ENCODE data around the gene EYS.
"Not testable (repeated sequence)": the region's sequence is repeated elsewhere in the genome, so short reads cannot be mapped to it uniquely, and the experiment has no call there.

EYS gene

DNA sequence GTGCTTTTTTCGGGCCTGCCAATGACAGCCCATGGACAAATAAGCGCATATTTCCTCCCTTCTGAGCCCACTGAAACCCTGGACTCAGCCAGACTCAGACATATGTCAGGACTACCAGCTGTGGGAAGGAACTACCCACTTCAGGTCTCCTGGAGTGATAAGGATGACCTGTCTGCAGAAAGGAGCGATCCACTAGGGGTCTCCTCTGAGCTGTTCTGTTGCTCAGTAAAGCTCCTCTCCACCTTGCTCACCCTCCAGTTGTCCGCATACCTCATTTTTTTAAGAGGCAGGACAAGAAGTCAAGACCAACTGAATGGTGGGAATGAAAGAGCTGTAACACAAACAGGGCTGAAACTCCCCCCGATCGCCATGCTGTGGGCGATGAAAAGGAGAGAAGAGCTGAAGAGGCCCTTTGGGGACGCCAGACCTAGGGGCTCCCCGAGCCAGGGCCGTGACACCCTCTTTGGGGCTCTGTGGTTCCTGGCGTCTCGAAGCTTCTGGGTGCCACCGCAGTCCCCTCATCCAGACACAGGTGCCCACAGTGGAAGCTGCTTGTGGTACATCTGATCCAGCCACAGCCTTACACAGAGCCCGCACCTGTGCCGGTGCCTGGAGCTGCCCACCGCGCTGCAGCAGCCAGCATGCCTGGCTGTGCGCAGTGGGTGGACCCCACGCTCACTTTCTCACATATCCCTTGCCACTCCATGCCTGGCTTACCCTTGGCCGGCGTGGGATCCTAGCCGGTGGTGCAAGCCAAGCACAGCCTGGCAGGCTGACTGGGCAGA lies 68.8 kb downstream of the EYS start:
- DNase-seq (ENCODE audit: low read depth) = no peak
- H3K4me3 ChIP-seq (ENCODE audit: low read length) = no peak overlapping the region
- TF ChIP-seq, protein P1, sequence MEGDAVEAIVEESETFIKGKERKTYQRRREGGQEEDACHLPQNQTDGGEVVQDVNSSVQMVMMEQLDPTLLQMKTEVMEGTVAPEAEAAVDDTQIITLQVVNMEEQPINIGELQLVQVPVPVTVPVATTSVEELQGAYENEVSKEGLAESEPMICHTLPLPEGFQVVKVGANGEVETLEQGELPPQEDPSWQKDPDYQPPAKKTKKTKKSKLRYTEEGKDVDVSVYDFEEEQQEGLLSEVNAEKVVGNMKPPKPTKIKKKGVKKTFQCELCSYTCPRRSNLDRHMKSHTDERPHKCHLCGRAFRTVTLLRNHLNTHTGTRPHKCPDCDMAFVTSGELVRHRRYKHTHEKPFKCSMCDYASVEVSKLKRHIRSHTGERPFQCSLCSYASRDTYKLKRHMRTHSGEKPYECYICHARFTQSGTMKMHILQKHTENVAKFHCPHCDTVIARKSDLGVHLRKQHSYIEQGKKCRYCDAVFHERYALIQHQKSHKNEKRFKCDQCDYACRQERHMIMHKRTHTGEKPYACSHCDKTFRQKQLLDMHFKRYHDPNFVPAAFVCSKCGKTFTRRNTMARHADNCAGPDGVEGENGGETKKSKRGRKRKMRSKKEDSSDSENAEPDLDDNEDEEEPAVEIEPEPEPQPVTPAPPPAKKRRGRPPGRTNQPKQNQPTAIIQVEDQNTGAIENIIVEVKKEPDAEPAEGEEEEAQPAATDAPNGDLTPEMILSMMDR (IDR thresholded peaks at IDR 0.05; ENCODE audit: insufficient read depth, low read depth, low read length, missing control alignments) = no peak

- H3K4me3 ChIP-seq (ENCODE audit: low read length) = no peak overlapping the region
- TF ChIP-seq, protein P1 (IDR thresholded peaks at IDR 0.05; ENCODE audit: insufficient read depth, low read depth, low read length, missing control alignments) = no peak
- no peak for DNase-seq (ENCODE audit: low read depth)
These were observed 69.6 kb downstream of the EYS start for GRCh38 chr6:65637289-65638046.

DNA sequence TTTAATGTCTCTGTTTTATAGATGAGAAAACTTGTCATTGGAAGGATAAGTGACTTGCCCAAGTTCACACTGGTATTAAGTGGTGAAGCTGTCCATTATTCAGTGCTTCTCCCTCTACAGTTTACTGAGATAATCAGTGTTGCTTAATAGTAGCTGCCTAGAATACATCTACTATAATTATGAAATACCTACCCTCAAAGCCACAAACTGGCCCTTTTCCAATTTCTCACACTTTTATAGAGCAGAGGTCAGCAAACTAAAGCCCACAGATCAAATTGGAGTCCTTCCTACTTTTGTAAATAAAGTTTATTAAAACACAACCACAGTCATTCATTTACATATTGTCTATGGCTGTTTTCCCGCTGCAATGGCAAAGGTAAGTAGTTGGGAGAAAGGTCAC lies 73.5 kb downstream of the EYS start:
- H3K4me3 ChIP-seq (ENCODE audit: low read length) = no peak overlapping the region
- DNase-seq (ENCODE audit: low read depth) = no peak
- TF ChIP-seq, protein P1 (IDR thresholded peaks at IDR 0.05; ENCODE audit: insufficient read depth, low read depth, low read length, missing control alignments) = no peak

DNA sequence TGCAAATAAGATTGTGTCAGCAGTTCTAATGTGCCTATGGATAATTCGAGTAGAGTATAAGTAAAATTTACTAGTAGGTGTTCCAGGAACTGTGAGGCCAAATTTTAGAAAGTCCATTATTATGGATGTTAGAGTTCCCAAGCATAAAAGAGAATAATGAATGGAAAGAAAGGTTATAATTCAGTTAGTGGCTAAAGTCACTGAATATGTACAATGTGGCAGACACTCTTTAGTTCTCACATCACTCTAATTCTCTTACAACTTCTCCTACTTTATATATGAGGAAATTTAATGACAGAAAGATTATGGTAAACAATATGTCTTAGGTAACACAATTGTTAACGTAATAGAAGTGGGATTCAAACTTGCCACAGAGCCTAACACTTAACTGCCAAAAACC lies 75.3 kb downstream of the EYS start:
- TF ChIP-seq, protein P1 (IDR thresholded peaks at IDR 0.05; ENCODE audit: insufficient read depth, low read depth, low read length, missing control alignments) = no peak
- no peak overlapping the region for H3K4me3 ChIP-seq (ENCODE audit: low read length)
- DNase-seq (ENCODE audit: low read depth) = no peak

DNA sequence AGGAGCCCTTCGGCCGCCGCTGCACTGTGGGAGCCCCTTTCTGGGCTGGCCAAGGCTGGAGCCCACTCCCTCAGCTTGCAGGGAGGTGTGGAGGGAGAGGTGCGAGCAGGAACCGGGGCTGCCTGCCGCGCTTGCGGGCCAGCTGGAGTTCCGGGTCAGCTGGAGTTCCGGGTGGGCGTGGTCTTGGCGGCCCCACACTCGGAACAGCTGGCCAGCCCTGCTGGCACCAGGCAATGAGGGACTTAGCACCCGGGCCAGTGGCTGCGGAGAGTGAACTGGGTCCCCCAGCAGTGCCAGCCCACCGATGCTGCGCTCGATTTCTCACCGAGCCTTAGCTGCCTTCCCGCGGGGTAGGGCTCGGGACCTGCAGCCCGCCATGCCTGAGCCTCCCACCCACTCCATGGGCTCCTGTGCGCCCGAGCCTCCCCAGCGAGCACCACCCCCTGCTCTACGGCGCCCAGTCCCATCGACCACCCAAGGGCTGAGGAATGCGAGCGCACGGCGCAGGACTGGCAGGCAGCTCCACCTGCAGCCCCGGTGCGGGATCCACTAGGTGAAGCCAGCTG lies 79.5 kb downstream of the EYS start:
- DNase-seq (ENCODE audit: low read depth); H3K4me3 ChIP-seq (ENCODE audit: low read length): not testable (repeated sequence)

GRCh38 chr6:65627015-65627414 lies 80.0 kb downstream of the EYS start:
- DNase-seq (ENCODE audit: low read depth) = no peak
- TF ChIP-seq, protein P1 (IDR thresholded peaks at IDR 0.05; ENCODE audit: insufficient read depth, low read depth, low read length, missing control alignments) = no peak
- H3K4me3 ChIP-seq (ENCODE audit: low read length) = no peak overlapping the region

GRCh38 chr6:65623566-65623965 lies 83.5 kb downstream of the EYS start:
- no peak overlapping the region for H3K4me3 ChIP-seq (ENCODE audit: low read length)
- TF ChIP-seq, protein P1 (IDR thresholded peaks at IDR 0.05; ENCODE audit: insufficient read depth, low read depth, low read length, missing control alignments) = no peak
- DNase-seq (ENCODE audit: low read depth) = no peak
